ENCODE measurements around the gene DLST.

Gene DLST

GRCh38 chr14:74879427-74880182, 2.1 kb upstream of the DLST start:
- no peaks in the 10 kb centered on the region for H3K36me3 ChIP-seq (ENCODE audit: control insufficient read depth in 2 of 2, insufficient read depth in 2 of 2, low read length in 2 of 2)
- H3K27ac ChIP-seq (ENCODE audit: low read length), result no peak overlapping the region
- H3K9ac ChIP-seq (ENCODE audit: low read length in 2 of 2), result no peak overlapping the region
- no peak overlapping the region for H3K4me3 ChIP-seq (ENCODE audit: low read length in 2 of 2)
- no peaks in the 10 kb centered on the region for H3K9me3 ChIP-seq (ENCODE audit: control insufficient read depth in 2 of 2, low read length in 2 of 2)
- no peaks in the 10 kb centered on the region for H3K27me3 ChIP-seq (ENCODE audit: control insufficient read depth in 1 of 2, insufficient read depth in 2 of 2, low read length in 2 of 2)
- H3K4me1 ChIP-seq (ENCODE audit: control insufficient read depth, insufficient read depth, low read length), result peaks cover 22% of the 10 kb centered on the region

- Histone ChIP-seq H3K27ac (ENCODE audit: low read length) (peak overlapping the region; percentile 90), H3K36me3 (ENCODE audit: control insufficient read depth in 2 of 2, insufficient read depth in 2 of 2, low read length in 2 of 2) (peaks cover 0 to 6% of the 10 kb centered on the region in 2 donors), H3K4me3 (ENCODE audit: low read length in 2 of 2) (peak overlapping the region; percentile 97), H3K4me1 (ENCODE audit: control insufficient read depth, insufficient read depth, low read length) (peaks cover 28% of the 10 kb centered on the region), H3K9ac (ENCODE audit: low read length in 2 of 2) (peak overlapping the region; percentile 90 to 94), H3K9me3 (ENCODE audit: control insufficient read depth in 2 of 2, low read length in 2 of 2) (no peaks in the 10 kb centered on the region), H3K27me3 (ENCODE audit: control insufficient read depth in 1 of 2, insufficient read depth in 2 of 2, low read length in 2 of 2) (no peaks in the 10 kb centered on the region)
Observed at GRCh38 chr14:74882103-74882920, 596 bp downstream of the DLST start.

- no peak overlapping the region for H3K4me3 ChIP-seq (ENCODE audit: low read length in 2 of 2)
- H3K27ac ChIP-seq (ENCODE audit: low read length), result no peak overlapping the region
- peaks cover 31% of the 10 kb centered on the region for H3K4me1 ChIP-seq (ENCODE audit: control insufficient read depth, insufficient read depth, low read length)
- no peaks in the 10 kb centered on the region for H3K27me3 ChIP-seq (ENCODE audit: control insufficient read depth in 1 of 2, insufficient read depth in 2 of 2, low read length in 2 of 2)
- H3K36me3 ChIP-seq (ENCODE audit: control insufficient read depth in 2 of 2, insufficient read depth in 2 of 2, low read length in 2 of 2), result peaks cover 17 to 20% of the 10 kb centered on the region in 2 donors
- no peaks in the 10 kb centered on the region for H3K9me3 ChIP-seq (ENCODE audit: control insufficient read depth in 2 of 2, low read length in 2 of 2)
- H3K9ac ChIP-seq (ENCODE audit: low read length in 2 of 2), result no peak overlapping the region
Observed at GRCh38 chr14:74886001-74886400, 4.3 kb downstream of the DLST start.

- Histone ChIP-seq H3K4me3 (ENCODE audit: low read length in 2 of 2) (no peak overlapping the region), H3K9me3 (ENCODE audit: control insufficient read depth in 2 of 2, low read length in 2 of 2) (no peaks in the 10 kb centered on the region), H3K27me3 (ENCODE audit: control insufficient read depth in 1 of 2, insufficient read depth in 2 of 2, low read length in 2 of 2) (no peaks in the 10 kb centered on the region), H3K27ac (ENCODE audit: low read length) (no peak overlapping the region), H3K4me1 (ENCODE audit: control insufficient read depth, insufficient read depth, low read length) (peaks cover 17% of the 10 kb centered on the region), H3K9ac (ENCODE audit: low read length in 2 of 2) (no peak overlapping the region), H3K36me3 (ENCODE audit: control insufficient read depth in 2 of 2, insufficient read depth in 2 of 2, low read length in 2 of 2) (peaks cover 31 to 38% of the 10 kb centered on the region in 2 donors)
Observed at GRCh38 chr14:74888164-74889158, 6.7 kb downstream of the DLST start.

- H3K36me3 ChIP-seq (ENCODE audit: control insufficient read depth in 2 of 2, insufficient read depth in 2 of 2, low read length in 2 of 2), result peaks cover 46 to 53% of the 10 kb centered on the region in 2 donors
- peaks cover 5% of the 10 kb centered on the region for H3K4me1 ChIP-seq (ENCODE audit: control insufficient read depth, insufficient read depth, low read length)
Observed at GRCh38 chr14:74890262-74890661, 8.5 kb downstream of the DLST start.

GRCh38 chr14:74891870-74892269, 10.2 kb downstream of the DLST start:
- no peaks in the 10 kb centered on the region for H3K27me3 ChIP-seq (ENCODE audit: control insufficient read depth in 1 of 2, insufficient read depth in 2 of 2, low read length in 2 of 2)
- H3K9me3 ChIP-seq (ENCODE audit: control insufficient read depth in 2 of 2, low read length in 2 of 2), result no peaks in the 10 kb centered on the region

More at GRCh38 chr14:74890262-74890661, 8.5 kb downstream of the DLST start:
- Histone ChIP-seq H3K9ac (ENCODE audit: low read length in 2 of 2) (no peak overlapping the region), H3K27ac (ENCODE audit: low read length) (no peak overlapping the region), H3K4me3 (ENCODE audit: low read length in 2 of 2) (no peak overlapping the region), H3K27me3 (ENCODE audit: control insufficient read depth in 1 of 2, insufficient read depth in 2 of 2, low read length in 2 of 2) (no peaks in the 10 kb centered on the region), H3K9me3 (ENCODE audit: control insufficient read depth in 2 of 2, low read length in 2 of 2) (no peaks in the 10 kb centered on the region)

GRCh38 chr14:74892745-74893144, 11.0 kb downstream of the DLST start:
- H3K9me3 ChIP-seq (ENCODE audit: control insufficient read depth in 2 of 2, low read length in 2 of 2), result no peaks in the 10 kb centered on the region
- H3K4me3 ChIP-seq (ENCODE audit: low read length in 2 of 2), result no peak overlapping the region
- H3K27ac ChIP-seq (ENCODE audit: low read length), result no peak overlapping the region
- H3K4me1 ChIP-seq (ENCODE audit: control insufficient read depth, insufficient read depth, low read length), result peaks cover 4% of the 10 kb centered on the region
- no peak overlapping the region for H3K9ac ChIP-seq (ENCODE audit: low read length in 2 of 2)
- H3K36me3 ChIP-seq (ENCODE audit: control insufficient read depth in 2 of 2, insufficient read depth in 2 of 2, low read length in 2 of 2), result peaks cover 64 to 71% of the 10 kb centered on the region in 2 donors
- no peaks in the 10 kb centered on the region for H3K27me3 ChIP-seq (ENCODE audit: control insufficient read depth in 1 of 2, insufficient read depth in 2 of 2, low read length in 2 of 2)

More at GRCh38 chr14:74891870-74892269, 10.2 kb downstream of the DLST start:
- Histone ChIP-seq H3K4me3 (ENCODE audit: low read length in 2 of 2) (no peak overlapping the region), H3K4me1 (ENCODE audit: control insufficient read depth, insufficient read depth, low read length) (peaks cover 4% of the 10 kb centered on the region), H3K9ac (ENCODE audit: low read length in 2 of 2) (no peak overlapping the region), H3K27ac (ENCODE audit: low read length) (no peak overlapping the region), H3K36me3 (ENCODE audit: control insufficient read depth in 2 of 2, insufficient read depth in 2 of 2, low read length in 2 of 2) (peaks cover 56 to 63% of the 10 kb centered on the region in 2 donors)

GRCh38 chr14:74893614-74894091, 11.9 kb downstream of the DLST start:
- Histone ChIP-seq H3K4me3 (ENCODE audit: low read length in 2 of 2) (no peak overlapping the region), H3K9me3 (ENCODE audit: control insufficient read depth in 2 of 2, low read length in 2 of 2) (no peaks in the 10 kb centered on the region), H3K27ac (ENCODE audit: low read length) (no peak overlapping the region), H3K4me1 (ENCODE audit: control insufficient read depth, insufficient read depth, low read length) (peaks cover 2% of the 10 kb centered on the region), H3K9ac (ENCODE audit: low read length in 2 of 2) (no peak overlapping the region), H3K27me3 (ENCODE audit: control insufficient read depth in 1 of 2, insufficient read depth in 2 of 2, low read length in 2 of 2) (no peaks in the 10 kb centered on the region), H3K36me3 (ENCODE audit: control insufficient read depth in 2 of 2, insufficient read depth in 2 of 2, low read length in 2 of 2) (peaks cover 70 to 73% of the 10 kb centered on the region in 2 donors)

GRCh38 chr14:74896400-74896799, 14.7 kb downstream of the DLST start:
- H3K27ac ChIP-seq (ENCODE audit: low read length), result no peak overlapping the region

GRCh38 chr14:74897642-74898041, 15.9 kb downstream of the DLST start:
- no peaks in the 10 kb centered on the region for H3K27me3 ChIP-seq (ENCODE audit: control insufficient read depth in 1 of 2, insufficient read depth in 2 of 2, low read length in 2 of 2)
- no peak overlapping the region for H3K4me3 ChIP-seq (ENCODE audit: low read length in 2 of 2)
- H3K36me3 ChIP-seq (ENCODE audit: control insufficient read depth in 2 of 2, insufficient read depth in 2 of 2, low read length in 2 of 2), result peaks cover 87 to 89% of the 10 kb centered on the region in 2 donors
- no peaks in the 10 kb centered on the region for H3K4me1 ChIP-seq (ENCODE audit: control insufficient read depth, insufficient read depth, low read length)
- H3K27ac ChIP-seq (ENCODE audit: low read length), result no peak overlapping the region
- no peaks in the 10 kb centered on the region for H3K9me3 ChIP-seq (ENCODE audit: control insufficient read depth in 2 of 2, low read length in 2 of 2)
- no peak overlapping the region for H3K9ac ChIP-seq (ENCODE audit: low read length in 2 of 2)

More at GRCh38 chr14:74896400-74896799, 14.7 kb downstream of the DLST start:
- H3K4me3 ChIP-seq (ENCODE audit: low read length in 2 of 2), result no peak overlapping the region
- peaks cover 80 to 86% of the 10 kb centered on the region in 2 donors for H3K36me3 ChIP-seq (ENCODE audit: control insufficient read depth in 2 of 2, insufficient read depth in 2 of 2, low read length in 2 of 2)
- no peaks in the 10 kb centered on the region for H3K27me3 ChIP-seq (ENCODE audit: control insufficient read depth in 1 of 2, insufficient read depth in 2 of 2, low read length in 2 of 2)
- no peak overlapping the region for H3K9ac ChIP-seq (ENCODE audit: low read length in 2 of 2)
- no peaks in the 10 kb centered on the region for H3K4me1 ChIP-seq (ENCODE audit: control insufficient read depth, insufficient read depth, low read length)
- H3K9me3 ChIP-seq (ENCODE audit: control insufficient read depth in 2 of 2, low read length in 2 of 2), result no peaks in the 10 kb centered on the region

All from stomach smooth muscle (tissue), 2 donors.